GM23338 (cell line): ENCODE results near the gene HSDL1. TPM values are rescaled to one million over a fixed set of nuclear protein-coding genes. Genes with fewer than 3 reads are reported as not detected.

ENCODE experiments used
- ATAC-seq: fragments of 200-7000 bp; cut with Tn5 transposase; 3 replicates; pipeline ENCODE4 v1.9.1; 2020
- DNase-seq: peaks from one replicate; pipeline ENCODE4 v3.0.0-alpha.2; 2015; ENCODE audit warnings: low spot score
- H2AFZ ChIP-seq: fragments of 200-600 bp; sonication (generic); 2 replicates; pipeline ENCODE4 v1.8.0; 2016; ENCODE audit warnings: antibody characterized with exemption, mild to moderate bottlenecking, moderate library complexity
- H3F3A ChIP-seq: fragments of 200-600 bp; sonication (generic); replicated peaks from 2 replicates; pipeline ENCODE4 v1.8.0; 2017; ENCODE audit warnings: antibody characterized with exemption, mixed run types, low read depth
- H3K27ac ChIP-seq: fragments of 200-600 bp; sonication (generic); 2 replicates; pipeline ENCODE4 v1.6.1; 2016; ENCODE audit warnings: low read depth
- H3K27me3 ChIP-seq: fragments of 200-600 bp; sonication (generic); 2 replicates; pipeline ENCODE4 v1.8.0; 2016; ENCODE audit warnings: mild to moderate bottlenecking, mixed run types, moderate library complexity; ENCODE audit not compliant: insufficient read depth
- H3K36me3 ChIP-seq: fragments of 200-600 bp; sonication (generic); 2 replicates; pipeline ENCODE4 v1.8.0; 2016; ENCODE audit warnings: mild to moderate bottlenecking; ENCODE audit not compliant: insufficient read depth
- H3K4me1 ChIP-seq: fragments of 200-600 bp; sonication (generic); 2 replicates; pipeline ENCODE4 v1.8.0; 2016; ENCODE audit warnings: mild to moderate bottlenecking, moderate library complexity; ENCODE audit not compliant: insufficient read depth
- H3K4me2 ChIP-seq: fragments of 200-600 bp; sonication (generic); 2 replicates; pipeline ENCODE4 v1.7.1; 2017; ENCODE audit warnings: mixed run types
- H3K4me3 ChIP-seq: fragments of 200-600 bp; sonication (generic); 2 replicates; pipeline ENCODE4 v1.6.1; 2016; ENCODE audit warnings: mixed run types
- H3K79me2 ChIP-seq: fragments of 200-600 bp; sonication (generic); replicated peaks from 2 replicates; pipeline ENCODE4 v1.8.0; 2017; ENCODE audit warnings: mild to moderate bottlenecking; ENCODE audit not compliant: insufficient read depth
- H3K9me2 ChIP-seq: fragments of 200-600 bp; sonication (generic); 2 replicates; pipeline ENCODE4 v1.8.0; 2017; ENCODE audit not compliant: insufficient read depth
- H4K20me1 ChIP-seq: fragments of 200-600 bp; sonication (generic); replicated peaks from 2 replicates; pipeline ENCODE4 v1.8.0; 2017; ENCODE audit warnings: mild to moderate bottlenecking; ENCODE audit not compliant: insufficient read depth
- H3K27ac Mint-ChIP-seq: 2 replicates; pipeline ENCODE4 v1.8.0; 2020; ENCODE audit warnings: inconsistent platforms, mild to moderate bottlenecking, moderate library complexity, mixed read lengths
- H3K27me3 Mint-ChIP-seq: 3 replicates; pipeline ENCODE4 v1.8.0; 2022; ENCODE audit warnings: low read depth, mild to moderate bottlenecking, moderate library complexity, mixed read lengths, inconsistent platforms; ENCODE audit not compliant: insufficient read depth, poor library complexity
- H3K36me3 Mint-ChIP-seq: 3 replicates; pipeline ENCODE4 v1.8.0; 2021; ENCODE audit warnings: low read depth, mild to moderate bottlenecking, inconsistent platforms, moderate library complexity, mixed read lengths
- H3K4me1 Mint-ChIP-seq: 3 replicates; pipeline ENCODE4 v1.8.0; 2020; ENCODE audit warnings: mild to moderate bottlenecking, inconsistent platforms, mixed read lengths
- H3K4me3 Mint-ChIP-seq: 3 replicates; pipeline ENCODE4 v1.8.0; 2021; ENCODE audit warnings: moderate library complexity, mild to moderate bottlenecking, inconsistent platforms, mixed read lengths
- H3K9me3 Mint-ChIP-seq: 3 replicates; pipeline ENCODE4 v1.8.0; 2020; ENCODE audit warnings: moderate library complexity, mild to moderate bottlenecking, inconsistent platforms, mixed read lengths
- CREB1 ChIP-seq: fragments of 250-450 bp; sonication (Bioruptor Pico); IDR thresholded peaks from 2 replicates; pipeline ENCODE4 v1.5.0; 2020; ENCODE audit warnings: low read depth, mild to moderate bottlenecking, moderate library complexity
- EZH2 ChIP-seq: fragments of 200-600 bp; sonication (generic); IDR thresholded peaks from one replicate; pipeline ENCODE4 v1.8.0; 2017; ENCODE audit warnings: antibody characterized with exemption, mild to moderate bottlenecking, low read depth; ENCODE audit not compliant: unreplicated experiment
- EZH2phosphoT487 ChIP-seq: fragments of 200-600 bp; sonication (generic); IDR thresholded peaks from one replicate; pipeline ENCODE4 v1.8.1; 2018; ENCODE audit warnings: antibody characterized with exemption; ENCODE audit not compliant: unreplicated experiment
- JUNB ChIP-seq: IDR thresholded peaks from one replicate; pipeline ENCODE4 v1.6.1; 2016; ENCODE audit warnings: antibody characterized with exemption; ENCODE audit not compliant: unreplicated experiment
- POLR2AphosphoS5 ChIP-seq: IDR thresholded peaks from 2 replicates; pipeline ENCODE4 v1.6.1; 2016; ENCODE audit warnings: antibody characterized with exemption, low read depth
- ZNF114 ChIP-seq: fragments of 250-450 bp; sonication (Bioruptor Pico); IDR thresholded peaks from 2 replicates; pipeline ENCODE4 v1.5.0; 2020; ENCODE audit warnings: mild to moderate bottlenecking, moderate library complexity
- ZNF462 ChIP-seq: fragments of 250-450 bp; sonication (Bioruptor Pico); IDR thresholded peaks from 2 replicates; pipeline ENCODE4 v1.5.0; 2020; ENCODE audit warnings: mild to moderate bottlenecking, moderate library complexity
- polyA plus RNA-seq: library from polyadenylated mRNA; unstranded; fragments of >200 nt; fragmentation: Nextera tagmentation; extraction: Ambion mirVana; gene quantifications from 2 replicates; pipeline ENCODE4 v1.2.1, GENCODE V29; 2016
- total RNA-seq: library from RNA; depleted of rRNA; stranded (reverse); fragments of >200 nt; shearing (Covaris generic); gene quantifications from 2 replicates; pipeline ENCODE4 v1.2.3, GENCODE V29; 2014
- TF ChIP-seq, protein P1 (sequence below): IDR thresholded peaks from 2 replicates; pipeline ENCODE4 v1.6.1; 2016; ENCODE audit warnings: antibody characterized with exemption

HSDL1 gene
- total and polyA plus RNA-seq, 2 experiments from 2014 or later, result 16.6 to 46.1 TPM

GRCh38 chr16:84095466-84095865, 49.5 kb downstream of the HSDL1 start (continued):
- TF ChIP-seq ZNF462, result no peak
- TF ChIP-seq EZH2phosphoT487, result no peak
- no peak for TF ChIP-seq EZH2
- no peak for TF ChIP-seq POLR2AphosphoS5
- TF ChIP-seq JUNB, result no peak
- no peak for TF ChIP-seq CREB1 (CRISPR knock-in tag)
- TF ChIP-seq, protein P1, sequence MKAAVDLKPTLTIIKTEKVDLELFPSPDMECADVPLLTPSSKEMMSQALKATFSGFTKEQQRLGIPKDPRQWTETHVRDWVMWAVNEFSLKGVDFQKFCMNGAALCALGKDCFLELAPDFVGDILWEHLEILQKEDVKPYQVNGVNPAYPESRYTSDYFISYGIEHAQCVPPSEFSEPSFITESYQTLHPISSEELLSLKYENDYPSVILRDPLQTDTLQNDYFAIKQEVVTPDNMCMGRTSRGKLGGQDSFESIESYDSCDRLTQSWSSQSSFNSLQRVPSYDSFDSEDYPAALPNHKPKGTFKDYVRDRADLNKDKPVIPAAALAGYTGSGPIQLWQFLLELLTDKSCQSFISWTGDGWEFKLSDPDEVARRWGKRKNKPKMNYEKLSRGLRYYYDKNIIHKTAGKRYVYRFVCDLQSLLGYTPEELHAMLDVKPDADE, result no peak
- no peak for TF ChIP-seq ZNF114 (CRISPR knock-in tag)

- Mint-ChIP-seq H3K27me3 (peaks cover 2% of the 10 kb centered on the region), H3K9me3 (no peaks in the 10 kb centered on the region), H3K4me3 (no peak overlapping the region), H3K27ac (no peak overlapping the region), H3K36me3 (peaks cover 60% of the 10 kb centered on the region), H3K4me1 (no peaks in the 10 kb centered on the region)
- Histone ChIP-seq H3K79me2 (no peaks in the 10 kb centered on the region; the same call in 1 of the 2 replicates), H3K27ac (no peak overlapping the region), H3K4me2 (no peak overlapping the region), H3K9me2 (no peaks in the 10 kb centered on the region), H3F3A (no peaks in the 10 kb centered on the region), H4K20me1 (peaks cover 4% of the 10 kb centered on the region; the same call in 1 of the 2 replicates), H3K4me3 (no peak overlapping the region), H3K36me3 (peaks cover 13% of the 10 kb centered on the region), H3K27me3 (no peaks in the 10 kb centered on the region), H2AFZ (no peak overlapping the region), H3K4me1 (no peaks in the 10 kb centered on the region)
- DNase-seq, result no peak
- TF ChIP-seq CREB1 (CRISPR knock-in tag) (no peak), POLR2AphosphoS5 (no peak), EZH2 (no peak)
- ATAC-seq, result no peak
Observed at GRCh38 chr16:84093879-84094270, 51.1 kb downstream of the HSDL1 start.
